Measurements from ENCODE around the gene DNAJC15. TPM values are rescaled to one million over a fixed set of nuclear protein-coding genes. Genes with fewer than 3 reads are reported as not detected.
"Not testable (repeated sequence)": the region's sequence is repeated elsewhere in the genome, so short reads cannot be mapped to it uniquely, and the experiment has no call there.

DNAJC15 gene
- total RNA-seq, 1 donor from 2014 or later: 32.9 TPM

GRCh38 chr13:43039966-43040365, 16.6 kb downstream of the DNAJC15 start:
- ATAC-seq (ENCODE audit: poor library complexity) (no peak), DNase-seq (no peak)
- intact Hi-C loops (cut with DNase I): no loop called here

DNA sequence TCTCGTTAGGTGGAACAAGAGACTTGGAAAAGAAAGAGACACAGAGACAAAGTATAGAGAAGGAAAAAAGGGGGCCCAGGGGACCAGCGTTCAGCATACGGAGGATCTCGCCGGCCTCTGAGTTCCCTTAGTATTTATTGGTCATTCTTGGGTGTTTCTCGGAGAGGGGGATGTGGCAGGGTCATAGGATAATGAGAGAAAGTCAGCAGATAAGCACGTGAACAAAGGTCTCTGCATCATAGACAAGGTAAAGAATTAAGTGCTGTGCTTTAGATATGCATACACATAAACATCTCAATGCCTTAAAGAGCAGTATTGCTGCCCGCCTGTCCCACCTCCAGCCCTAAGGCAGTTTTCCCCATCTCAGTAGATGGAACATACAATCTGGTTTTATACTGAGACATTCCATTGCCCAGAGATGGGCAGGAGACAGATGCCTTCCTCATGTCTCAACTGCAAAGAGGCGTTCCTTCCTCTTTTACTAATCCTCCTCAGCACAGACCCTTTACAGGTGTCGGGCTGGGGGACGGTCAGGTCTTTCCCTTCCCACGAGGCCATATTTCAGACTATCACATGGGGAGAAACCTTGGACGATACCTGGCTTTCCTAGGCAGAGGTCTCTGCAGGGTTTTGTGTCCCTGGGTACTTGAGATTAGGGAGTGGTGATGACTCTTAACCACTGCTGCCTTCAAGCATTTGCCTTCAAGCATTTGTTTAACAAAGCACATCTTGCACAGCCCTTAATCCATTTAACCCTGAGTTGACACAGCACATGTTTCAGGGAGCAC, 17.4 kb downstream of the DNAJC15 start:
- ATAC-seq (ENCODE audit: poor library complexity); intact Hi-C loops (cut with DNase I); DNase-seq: not testable (repeated sequence)

DNA sequence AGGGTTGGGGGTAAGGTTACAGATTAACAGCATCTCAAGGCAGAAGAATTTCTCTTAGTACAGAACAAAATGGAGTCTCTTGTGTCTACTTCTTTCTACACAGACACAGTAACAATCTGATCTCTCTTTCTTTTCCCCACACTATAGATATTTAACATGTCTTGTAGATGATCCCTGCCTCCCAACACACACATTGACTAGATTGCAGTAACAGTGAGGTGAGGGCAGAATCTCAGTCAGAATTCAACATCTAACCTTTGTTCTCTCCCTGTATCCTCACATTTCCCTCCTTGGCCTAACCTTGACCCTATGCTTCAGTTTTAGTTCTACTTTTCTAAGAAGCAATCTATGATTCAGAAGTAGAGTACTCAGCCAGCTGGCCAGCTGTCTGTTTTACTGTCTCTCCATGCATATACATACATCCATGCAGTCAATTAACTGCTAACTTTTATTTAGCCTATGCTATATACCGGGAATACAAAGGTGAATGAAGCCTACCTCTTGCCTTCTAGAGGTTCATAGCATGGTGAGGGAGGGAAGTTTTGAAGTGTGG, 18.1 kb downstream of the DNAJC15 start:
- no peak for ATAC-seq (ENCODE audit: poor library complexity)
- DNase-seq: no peak
- intact Hi-C loops (cut with DNase I): no loop called here

- ATAC-seq (ENCODE audit: poor library complexity) (no peak), DNase-seq (no peak)
Measured at GRCh38 chr13:43042410-43042921, 19.1 kb downstream of the DNAJC15 start.

DNA sequence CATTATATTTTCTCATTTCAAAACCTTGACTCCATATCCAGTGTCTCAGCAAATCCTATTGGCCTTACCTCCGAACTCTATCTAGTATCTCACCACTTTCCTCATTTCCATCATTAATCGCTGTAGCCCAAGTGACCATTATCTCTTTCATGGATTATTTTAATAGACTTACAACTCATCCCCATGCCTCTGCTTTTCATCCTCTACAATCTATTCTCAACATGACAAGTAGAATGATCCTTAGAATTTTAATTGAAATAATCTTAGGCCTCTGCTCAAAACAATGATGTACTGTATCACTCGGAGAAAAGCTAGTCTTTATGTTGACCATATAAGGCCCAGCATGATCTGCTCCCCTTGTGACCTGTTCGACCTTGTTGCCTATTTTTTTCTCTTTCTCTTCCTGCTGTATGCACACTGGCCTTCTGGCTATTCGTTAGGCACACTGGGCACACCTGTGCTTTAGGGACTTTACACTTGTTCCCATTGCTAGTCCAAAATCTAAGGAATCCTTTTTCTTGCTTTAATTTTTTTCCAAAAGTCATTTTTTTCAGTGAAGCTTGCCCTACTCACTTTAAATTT, 21.4 kb downstream of the DNAJC15 start:
- ATAC-seq (ENCODE audit: poor library complexity) (no peak), DNase-seq (no peak)
- intact Hi-C loops (cut with DNase I): no loop called here

More at GRCh38 chr13:43042410-43042921, 19.1 kb downstream of the DNAJC15 start:
- intact Hi-C loops (cut with DNase I): no loop called here

GRCh38 chr13:43045302-43045773, 22.0 kb downstream of the DNAJC15 start:
- ATAC-seq (ENCODE audit: poor library complexity); intact Hi-C loops (cut with DNase I): not testable (repeated sequence)
- DNase-seq: peak; percentile 67

GRCh38 chr13:43046259-43046658, 22.9 kb downstream of the DNAJC15 start:
- DNase-seq: no peak
- ATAC-seq (ENCODE audit: poor library complexity): no peak
- intact Hi-C loops (cut with DNase I): no loop called here

GRCh38 chr13:43054803-43055802, 31.7 kb downstream of the DNAJC15 start:
- intact Hi-C loops (cut with DNase I): no loop called here
- ATAC-seq (ENCODE audit: poor library complexity) (peak; percentile 68), DNase-seq (no peak)

DNA sequence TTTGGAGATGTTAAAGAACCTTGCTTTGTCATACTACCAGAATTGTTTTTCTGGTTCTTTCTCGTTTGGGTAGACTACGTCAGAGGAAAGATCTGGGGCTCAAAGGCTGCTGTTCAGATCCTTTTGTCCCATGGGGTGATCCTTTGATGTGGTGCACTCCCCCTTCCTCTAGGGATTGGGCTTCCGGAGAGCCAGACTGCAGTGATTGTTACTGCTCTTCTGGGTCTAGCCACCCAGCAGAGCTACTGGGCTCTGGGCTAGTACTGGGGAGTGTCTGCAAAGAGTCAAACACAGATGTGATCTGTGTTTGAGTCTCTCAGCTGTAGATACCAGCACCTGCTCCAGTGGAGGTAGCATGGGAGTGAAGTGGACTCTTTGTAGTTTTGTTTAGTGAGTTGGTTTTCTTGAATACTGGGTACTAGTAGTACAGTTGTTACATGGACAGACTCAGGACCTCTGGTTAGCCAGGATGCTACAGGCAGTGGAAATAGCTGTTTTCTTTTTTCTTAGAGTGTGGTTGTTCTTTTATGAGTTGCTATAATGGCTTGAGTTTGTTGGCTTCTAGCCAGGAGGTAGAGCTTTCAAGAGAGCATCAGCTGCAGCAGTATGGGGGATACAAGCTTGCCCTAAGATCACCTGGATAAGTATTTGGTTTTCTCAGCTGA, 34.4 kb downstream of the DNAJC15 start:
- intact Hi-C loops (cut with DNase I): no loop called here
- peak; percentile 4 for ATAC-seq (ENCODE audit: poor library complexity)
- DNase-seq: no peak

DNA sequence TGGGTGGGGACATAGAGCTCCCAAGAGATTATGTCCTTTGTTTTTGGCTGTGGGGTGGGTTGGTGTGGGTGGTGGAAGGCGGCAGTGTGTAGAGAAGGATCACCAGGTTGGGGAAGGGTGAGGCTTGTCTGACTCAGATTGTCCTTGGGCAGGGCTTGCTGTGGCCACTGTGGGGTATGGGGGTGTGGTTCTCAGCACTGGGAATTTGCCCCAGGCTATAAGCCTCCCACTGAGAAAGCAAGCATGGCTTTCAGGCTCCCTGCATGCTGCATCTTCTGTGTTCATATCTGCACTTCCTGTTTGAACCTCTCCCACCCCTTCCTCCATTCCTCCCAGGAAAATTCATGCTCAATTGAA, 34.9 kb downstream of the DNAJC15 start:
- intact Hi-C loops (cut with DNase I): no loop called here
- no peak for DNase-seq
- ATAC-seq (ENCODE audit: poor library complexity): peak; percentile 17

DNA sequence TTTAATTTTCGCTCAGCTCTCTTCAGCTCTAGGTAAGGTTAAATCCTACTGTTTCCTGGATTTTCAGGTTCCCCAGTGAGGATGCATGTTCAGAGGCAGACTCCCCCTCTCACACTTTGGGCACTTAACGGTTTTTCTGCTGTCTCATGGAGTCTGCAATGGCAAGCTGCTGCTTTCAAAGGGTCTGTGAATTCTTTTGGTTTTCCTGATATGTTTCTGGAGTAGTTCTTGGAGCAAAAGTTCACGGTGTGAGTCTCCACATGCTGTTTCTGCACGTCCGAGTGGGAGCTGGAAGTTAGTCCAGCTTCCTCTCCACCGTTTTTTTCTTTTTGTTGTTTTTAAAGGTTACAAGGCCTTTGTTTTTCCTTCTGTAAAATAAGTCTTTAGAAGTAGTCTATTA, 35.4 kb downstream of the DNAJC15 start:
- DNase-seq (no peak), ATAC-seq (ENCODE audit: poor library complexity) (no peak)
- intact Hi-C loops (cut with DNase I): no loop called here

DNA sequence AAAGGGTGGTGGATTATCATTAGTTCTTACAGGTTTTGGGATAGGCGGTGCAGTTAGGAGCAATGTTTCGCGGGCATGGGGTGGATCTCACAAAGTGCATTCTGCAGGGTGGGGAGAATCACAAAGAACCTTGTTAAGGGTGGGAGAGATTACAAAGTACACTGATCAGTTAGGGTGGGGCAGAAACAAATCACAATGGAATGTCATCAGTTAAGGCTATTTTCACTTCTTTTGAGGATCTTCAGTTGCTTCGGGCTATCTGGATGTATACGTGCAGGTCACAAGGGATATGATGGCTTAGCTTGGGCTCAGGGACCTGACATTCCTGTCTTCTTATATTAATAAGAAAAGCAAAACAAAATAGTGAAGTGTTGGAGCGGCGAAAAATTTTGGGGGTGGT, 36.4 kb downstream of the DNAJC15 start:
- ATAC-seq (ENCODE audit: poor library complexity); intact Hi-C loops (cut with DNase I); DNase-seq: not testable (repeated sequence)

- intact Hi-C loops (cut with DNase I); DNase-seq; ATAC-seq (ENCODE audit: poor library complexity): not testable (repeated sequence)
Measured at GRCh38 chr13:43060806-43061205, 37.4 kb downstream of the DNAJC15 start.

DNA sequence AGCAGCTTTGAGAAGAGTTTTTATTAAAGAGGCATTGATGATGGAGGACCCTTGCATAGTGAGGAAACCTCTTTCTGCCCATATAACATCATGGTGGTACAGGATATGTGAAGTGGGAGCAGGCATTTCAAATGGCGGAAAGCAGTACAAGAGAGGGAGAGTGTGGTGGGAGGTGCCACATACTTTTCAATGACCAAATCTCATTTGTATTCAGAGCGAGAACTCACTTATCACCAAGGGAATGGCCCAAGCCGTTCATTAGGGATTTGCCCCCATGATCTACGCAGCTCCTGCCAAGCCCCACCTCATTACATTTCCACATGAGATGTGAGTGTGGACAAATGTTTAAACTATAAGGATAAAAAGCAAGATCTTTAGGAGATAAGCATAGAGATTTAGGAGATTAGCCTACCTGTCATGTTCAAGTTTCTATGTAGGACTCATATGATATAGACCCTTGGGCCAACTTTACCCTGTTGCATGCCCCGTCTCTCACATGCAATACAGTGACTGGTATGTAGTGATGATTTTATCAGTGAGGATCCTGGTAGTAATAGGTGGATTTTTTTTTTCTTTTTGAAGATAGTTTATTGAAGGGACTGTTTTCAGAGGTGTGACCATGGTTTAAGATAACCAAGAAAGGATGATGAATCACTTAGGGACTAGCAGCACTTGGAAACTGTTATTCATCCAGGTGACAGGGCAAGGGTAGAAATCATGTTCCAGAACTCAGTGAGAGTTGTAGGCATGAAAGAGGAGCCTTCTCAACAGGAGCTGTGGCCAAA, 38.3 kb downstream of the DNAJC15 start:
- intact Hi-C loops (cut with DNase I): no loop called here

GRCh38 chr13:43071824-43072223, 48.4 kb downstream of the DNAJC15 start:
- ATAC-seq (ENCODE audit: poor library complexity): no peak
- intact Hi-C loops (cut with DNase I): no loop called here
- DNase-seq: no peak

More for the DNA sequence above, 38.3 kb downstream of the DNAJC15 start:
- no peak for DNase-seq
- ATAC-seq (ENCODE audit: poor library complexity): no peak

DNA sequence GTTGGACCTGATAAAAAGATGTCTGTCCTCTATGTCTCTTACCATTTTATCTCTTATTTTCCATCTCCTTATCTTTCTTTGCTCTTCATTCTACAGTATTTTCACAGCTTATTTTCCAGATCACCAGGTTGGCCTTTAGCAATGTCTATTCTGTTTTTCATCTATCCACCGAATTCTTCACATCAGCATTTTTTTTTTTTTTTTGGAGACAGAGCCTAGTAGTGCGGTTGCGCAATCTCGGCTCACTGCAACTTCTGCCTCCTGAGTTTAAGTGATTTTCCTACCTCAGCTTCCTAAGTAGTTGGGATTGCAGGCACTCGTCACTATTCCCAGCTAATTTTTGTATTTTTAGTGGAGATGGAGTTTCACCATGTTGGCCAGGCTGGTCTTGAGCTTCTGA, 49.0 kb downstream of the DNAJC15 start:
- ATAC-seq (ENCODE audit: poor library complexity): no peak
- peak; percentile 79 for DNase-seq
- intact Hi-C loops (cut with DNase I): no loop called here

DNA sequence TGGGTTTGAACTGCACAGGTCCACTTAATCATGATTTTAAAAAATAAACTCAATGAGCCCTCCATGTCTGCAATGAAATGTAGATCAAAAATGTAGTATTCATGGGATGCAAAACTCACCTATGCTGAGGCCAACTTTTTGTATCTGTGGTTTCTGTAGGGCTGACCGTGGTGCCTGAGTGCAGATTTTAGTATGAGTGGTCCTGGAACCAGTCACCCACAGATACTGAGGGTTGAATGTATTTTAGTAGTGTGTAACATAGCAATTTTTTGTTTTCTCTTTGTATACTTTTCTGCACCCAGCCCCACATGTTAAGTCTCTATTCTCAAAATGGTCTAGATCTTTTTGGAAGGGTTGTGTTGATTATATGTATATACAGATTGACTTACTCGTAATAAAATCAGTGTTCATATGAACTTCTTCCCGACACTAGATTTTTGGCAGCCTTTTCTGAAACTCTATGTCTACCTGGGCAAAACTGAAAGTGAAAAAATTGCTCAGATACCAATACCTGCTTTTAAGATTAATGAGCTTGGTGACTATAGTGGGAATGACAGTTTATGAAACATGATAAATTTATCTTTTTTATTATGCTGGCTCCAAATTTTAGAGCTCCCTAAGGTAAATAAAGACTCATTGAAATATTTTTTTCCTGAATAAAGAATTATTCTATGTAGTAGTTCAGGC, 51.6 kb downstream of the DNAJC15 start:
- DNase-seq: no peak
- intact Hi-C loops (cut with DNase I): no loop called here
- no peak for ATAC-seq (ENCODE audit: poor library complexity)
